WTC11 (cell line): ENCODE data around the gene CIC. TPM values are rescaled to one million over a fixed set of nuclear protein-coding genes. Genes with fewer than 3 reads are reported as not detected.

Experiments
- ATAC-seq: fragments of 200-7000 bp; cut with Tn5 transposase; 2 replicates; pipeline ENCODE4 v1.10.0; 2021; ENCODE audit warnings: mild to moderate bottlenecking, moderate library complexity
- CTCF ChIA-PET: fragments of 300-600 bp; sonication (Branson Sonifier 250); formaldehyde crosslinking; loops from one replicate; lab custom pipeline; 2021; ENCODE audit warnings: antibody characterized with exemption; lab: Charles Lee
- POLR2A ChIA-PET: fragments of 350-600 bp; sonication (Branson Sonifier 250); formaldehyde crosslinking; loops from one replicate; lab custom pipeline; 2021; ENCODE audit warnings: antibody characterized with exemption; lab: Charles Lee
- DNase-seq: peaks from one replicate; pipeline ENCODE4 v3.0.0; 2021; ENCODE audit warnings: low spot score
- H3K27ac Mint-ChIP-seq: 2 replicates; pipeline ENCODE4 v1.8.0; 2021; ENCODE audit warnings: mixed read lengths
- H3K27me3 Mint-ChIP-seq: 2 replicates; pipeline ENCODE4 v1.8.0; 2021; ENCODE audit warnings: low read depth, mild to moderate bottlenecking, moderate library complexity, mixed read lengths
- H3K36me3 Mint-ChIP-seq: 2 replicates; pipeline ENCODE4 v1.8.0; 2021; ENCODE audit warnings: mixed read lengths
- H3K4me1 Mint-ChIP-seq: 2 replicates; pipeline ENCODE4 v1.8.0; 2022; ENCODE audit warnings: mixed read lengths
- H3K4me3 Mint-ChIP-seq: 2 replicates; pipeline ENCODE4 v1.8.0; 2021; ENCODE audit warnings: mild to moderate bottlenecking, moderate library complexity, mixed read lengths
- H3K9me3 Mint-ChIP-seq: 2 replicates; pipeline ENCODE4 v1.8.0; 2021; ENCODE audit warnings: mixed read lengths
- EMX1 ChIP-seq: fragments of 250-450 bp; sonication (Bioruptor Pico); IDR thresholded peaks from 2 replicates; pipeline ENCODE4 v1.8.0; 2021; ENCODE audit warnings: mild to moderate bottlenecking
- GTF2I ChIP-seq: fragments of 250-450 bp; sonication (Bioruptor Pico); conservative IDR thresholded peaks from 2 replicates; pipeline ENCODE4 v1.4.0; 2021; ENCODE audit warnings: mild to moderate bottlenecking
- MYBL2 ChIP-seq: sonication (generic); formaldehyde crosslinking; IDR thresholded peaks from 2 replicates; pipeline ENCODE4 v1.8.1; 2023; ENCODE audit warnings: mild to moderate bottlenecking, moderate library complexity, missing genetic modification reagents
- NR1H2 ChIP-seq: sonication (generic); formaldehyde crosslinking; IDR thresholded peaks from 2 replicates; pipeline ENCODE4 v1.9.0; 2021; ENCODE audit warnings: mild to moderate bottlenecking, moderate library complexity, missing genetic modification reagents
- OVOL2 ChIP-seq: fragments of 250-450 bp; sonication (Bioruptor Pico); IDR thresholded peaks from 2 replicates; pipeline ENCODE4 v1.9.0; 2021; ENCODE audit warnings: mild to moderate bottlenecking, borderline replicate concordance
- SMAD3 ChIP-seq: sonication (generic); formaldehyde crosslinking; IDR thresholded peaks from 2 replicates; pipeline ENCODE4 v1.8.0; 2022; ENCODE audit warnings: missing genetic modification reagents, mild to moderate bottlenecking, borderline replicate concordance
- ZNF219 ChIP-seq: sonication (generic); formaldehyde crosslinking; IDR thresholded peaks from 2 replicates; pipeline ENCODE4 v1.8.0; 2023; ENCODE audit warnings: missing genetic modification reagents, mild to moderate bottlenecking, borderline replicate concordance
- ZNF232 ChIP-seq: sonication (generic); formaldehyde crosslinking; IDR thresholded peaks from 2 replicates; pipeline ENCODE4 v1.8.0; 2022; ENCODE audit warnings: mild to moderate bottlenecking, missing genetic modification reagents
- ZNF671 ChIP-seq: fragments of 250-450 bp; sonication (Bioruptor Pico); IDR thresholded peaks from 2 replicates; pipeline ENCODE4 v1.8.0; 2021; ENCODE audit warnings: mild to moderate bottlenecking
- total RNA-seq: library from RNA; stranded (reverse); gene quantifications from 3 replicates; pipeline ENCODE4 v1.2.3, GENCODE V29; 2021
- TF ChIP-seq, protein P1 (sequence below): sonication (generic); formaldehyde crosslinking; IDR thresholded peaks from 2 replicates; pipeline ENCODE4 v1.8.1; 2022; ENCODE audit warnings: mild to moderate bottlenecking, missing genetic modification reagents, moderate library complexity, borderline replicate concordance
- TF ChIP-seq, protein P2 (sequence below): sonication (generic); formaldehyde crosslinking; IDR thresholded peaks from 2 replicates; pipeline ENCODE4 v1.8.0; 2023; ENCODE audit warnings: missing genetic modification reagents
- TF ChIP-seq, protein P3 (sequence below): sonication (generic); formaldehyde crosslinking; conservative IDR thresholded peaks from 2 replicates; pipeline ENCODE4 v1.8.1; 2022; ENCODE audit warnings: mild to moderate bottlenecking, missing genetic modification reagents
- TF ChIP-seq, protein P4 (sequence below): sonication (generic); formaldehyde crosslinking; IDR thresholded peaks from 2 replicates; pipeline ENCODE4 v1.8.0; 2022; ENCODE audit warnings: missing genetic modification reagents
- TF ChIP-seq, protein P5 (sequence below): sonication (generic); formaldehyde crosslinking; IDR thresholded peaks from 2 replicates; pipeline ENCODE4 v1.8.1; 2022; ENCODE audit warnings: mild to moderate bottlenecking, moderate library complexity, missing genetic modification reagents
- TF ChIP-seq, protein P6 (sequence below): sonication (generic); formaldehyde crosslinking; IDR thresholded peaks from 2 replicates; pipeline ENCODE4 v1.8.1; 2022; ENCODE audit warnings: missing genetic modification reagents, borderline replicate concordance
- TF ChIP-seq, protein P7 (sequence below): sonication (generic); formaldehyde crosslinking; IDR thresholded peaks from 2 replicates; pipeline ENCODE4 v1.8.1; 2023; ENCODE audit warnings: mild to moderate bottlenecking, missing genetic modification reagents
- TF ChIP-seq, protein P8 (sequence below): sonication (generic); formaldehyde crosslinking; IDR thresholded peaks from 2 replicates; pipeline ENCODE4 v1.8.1; 2023; ENCODE audit warnings: mild to moderate bottlenecking, missing genetic modification reagents, moderate library complexity

CIC gene
- total RNA-seq, 1 experiment from 2014 or later = 55.8 TPM

DNA sequence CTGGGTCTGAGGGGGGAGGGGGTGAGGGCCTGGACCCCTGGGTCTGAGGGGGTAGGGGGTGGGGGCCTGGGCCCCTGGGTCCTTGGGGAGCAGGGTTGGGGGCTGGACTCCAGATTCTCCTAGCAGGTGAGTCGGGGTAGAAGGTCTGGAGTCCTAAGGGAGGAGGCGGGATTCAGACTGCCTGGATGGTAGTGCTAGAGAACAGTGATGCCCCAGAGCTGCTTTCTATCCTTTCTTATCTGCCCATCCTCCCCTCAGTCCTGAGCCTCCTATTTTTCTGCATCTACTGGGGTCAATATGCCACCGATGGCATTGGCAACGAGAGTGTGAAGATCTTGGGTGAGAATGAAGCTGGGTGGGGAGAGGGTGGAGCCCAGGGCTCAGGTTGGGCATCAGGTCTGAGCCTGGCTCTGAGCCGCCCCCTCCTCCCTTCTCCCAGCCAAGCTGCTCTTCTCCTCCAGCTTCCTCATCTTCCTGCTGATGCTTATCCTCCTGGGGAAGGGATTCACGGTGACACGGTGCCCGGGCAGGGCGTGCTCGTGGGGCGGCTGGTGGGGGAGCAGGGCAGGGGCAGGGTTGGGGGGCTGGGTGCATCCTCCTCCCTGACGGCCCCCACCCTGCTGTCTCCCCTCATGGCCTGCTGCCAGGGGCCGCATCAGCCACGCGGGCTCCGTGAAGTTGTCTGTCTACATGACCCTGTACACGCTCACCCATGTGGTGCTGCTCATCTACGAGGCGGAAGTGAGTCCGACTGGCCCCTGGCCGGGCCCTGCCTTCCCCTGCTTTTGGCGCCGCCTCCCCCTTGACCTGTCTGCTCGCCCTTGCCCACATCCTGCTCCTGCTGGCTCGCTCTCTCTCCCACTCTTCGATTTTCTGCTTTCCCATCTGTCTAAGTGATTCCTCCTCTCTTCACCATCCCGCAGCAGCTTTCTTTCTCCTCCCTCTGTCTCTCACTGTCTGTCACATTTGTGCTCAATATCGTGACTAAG is 47.5 kb downstream of the CIC start (continued):
- TF ChIP-seq GTF2I (CRISPR knock-in tag) (no peak), NR1H2 (no peak), ZNF219 (CRISPR knock-in tag) (no peak), ZNF232 (CRISPR knock-in tag) (no peak)
- TF ChIP-seq, protein P1, sequence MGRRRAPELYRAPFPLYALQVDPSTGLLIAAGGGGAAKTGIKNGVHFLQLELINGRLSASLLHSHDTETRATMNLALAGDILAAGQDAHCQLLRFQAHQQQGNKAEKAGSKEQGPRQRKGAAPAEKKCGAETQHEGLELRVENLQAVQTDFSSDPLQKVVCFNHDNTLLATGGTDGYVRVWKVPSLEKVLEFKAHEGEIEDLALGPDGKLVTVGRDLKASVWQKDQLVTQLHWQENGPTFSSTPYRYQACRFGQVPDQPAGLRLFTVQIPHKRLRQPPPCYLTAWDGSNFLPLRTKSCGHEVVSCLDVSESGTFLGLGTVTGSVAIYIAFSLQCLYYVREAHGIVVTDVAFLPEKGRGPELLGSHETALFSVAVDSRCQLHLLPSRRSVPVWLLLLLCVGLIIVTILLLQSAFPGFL (CRISPR knock-in tag) = no peak
- TF ChIP-seq, protein P2, sequence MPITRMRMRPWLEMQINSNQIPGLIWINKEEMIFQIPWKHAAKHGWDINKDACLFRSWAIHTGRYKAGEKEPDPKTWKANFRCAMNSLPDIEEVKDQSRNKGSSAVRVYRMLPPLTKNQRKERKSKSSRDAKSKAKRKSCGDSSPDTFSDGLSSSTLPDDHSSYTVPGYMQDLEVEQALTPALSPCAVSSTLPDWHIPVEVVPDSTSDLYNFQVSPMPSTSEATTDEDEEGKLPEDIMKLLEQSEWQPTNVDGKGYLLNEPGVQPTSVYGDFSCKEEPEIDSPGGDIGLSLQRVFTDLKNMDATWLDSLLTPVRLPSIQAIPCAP (CRISPR knock-in tag) = no peak
- TF ChIP-seq, protein P3, sequence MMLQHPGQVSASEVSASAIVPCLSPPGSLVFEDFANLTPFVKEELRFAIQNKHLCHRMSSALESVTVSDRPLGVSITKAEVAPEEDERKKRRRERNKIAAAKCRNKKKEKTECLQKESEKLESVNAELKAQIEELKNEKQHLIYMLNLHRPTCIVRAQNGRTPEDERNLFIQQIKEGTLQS (CRISPR knock-in tag) = no peak
- TF ChIP-seq, all 79 proteins: peak for 0

DNA sequence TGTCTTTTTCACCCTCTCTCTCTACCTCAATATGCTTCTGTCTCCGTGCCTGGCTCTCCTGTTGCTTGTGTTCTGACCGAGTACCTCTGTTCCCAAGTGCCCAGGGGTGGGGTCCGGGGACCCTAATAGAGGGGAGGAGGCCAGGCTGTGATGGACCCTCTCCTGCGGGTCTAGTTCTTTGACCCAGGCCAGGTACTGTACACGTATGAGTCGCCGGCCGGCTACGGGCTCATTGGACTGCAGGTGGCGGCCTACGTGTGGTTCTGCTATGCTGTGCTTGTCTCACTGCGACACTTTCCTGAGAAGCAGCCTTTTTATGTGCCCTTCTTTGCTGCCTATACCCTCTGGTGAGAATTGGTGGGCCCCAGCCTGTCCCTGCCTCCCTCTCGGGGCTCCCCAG is 48.5 kb downstream of the CIC start:
- ChIA-PET CTCF (interaction anchor here (1.3 kb wide), 1 partner anchor 209 kb away, joined by 3 read pairs; no protein-coding TSS in a partner anchor), POLR2A (no interaction called here)
- no peak overlapping the region for H3K4me3 Mint-ChIP-seq
- H3K27ac Mint-ChIP-seq = no peak overlapping the region
- TF ChIP-seq EMX1 (CRISPR knock-in tag) (no peak), SMAD3 (CRISPR knock-in tag) (no peak), OVOL2 (CRISPR knock-in tag) (no peak), MYBL2 (CRISPR knock-in tag) (no peak), ZNF671 (CRISPR knock-in tag) (no peak)
- TF ChIP-seq, protein P4, sequence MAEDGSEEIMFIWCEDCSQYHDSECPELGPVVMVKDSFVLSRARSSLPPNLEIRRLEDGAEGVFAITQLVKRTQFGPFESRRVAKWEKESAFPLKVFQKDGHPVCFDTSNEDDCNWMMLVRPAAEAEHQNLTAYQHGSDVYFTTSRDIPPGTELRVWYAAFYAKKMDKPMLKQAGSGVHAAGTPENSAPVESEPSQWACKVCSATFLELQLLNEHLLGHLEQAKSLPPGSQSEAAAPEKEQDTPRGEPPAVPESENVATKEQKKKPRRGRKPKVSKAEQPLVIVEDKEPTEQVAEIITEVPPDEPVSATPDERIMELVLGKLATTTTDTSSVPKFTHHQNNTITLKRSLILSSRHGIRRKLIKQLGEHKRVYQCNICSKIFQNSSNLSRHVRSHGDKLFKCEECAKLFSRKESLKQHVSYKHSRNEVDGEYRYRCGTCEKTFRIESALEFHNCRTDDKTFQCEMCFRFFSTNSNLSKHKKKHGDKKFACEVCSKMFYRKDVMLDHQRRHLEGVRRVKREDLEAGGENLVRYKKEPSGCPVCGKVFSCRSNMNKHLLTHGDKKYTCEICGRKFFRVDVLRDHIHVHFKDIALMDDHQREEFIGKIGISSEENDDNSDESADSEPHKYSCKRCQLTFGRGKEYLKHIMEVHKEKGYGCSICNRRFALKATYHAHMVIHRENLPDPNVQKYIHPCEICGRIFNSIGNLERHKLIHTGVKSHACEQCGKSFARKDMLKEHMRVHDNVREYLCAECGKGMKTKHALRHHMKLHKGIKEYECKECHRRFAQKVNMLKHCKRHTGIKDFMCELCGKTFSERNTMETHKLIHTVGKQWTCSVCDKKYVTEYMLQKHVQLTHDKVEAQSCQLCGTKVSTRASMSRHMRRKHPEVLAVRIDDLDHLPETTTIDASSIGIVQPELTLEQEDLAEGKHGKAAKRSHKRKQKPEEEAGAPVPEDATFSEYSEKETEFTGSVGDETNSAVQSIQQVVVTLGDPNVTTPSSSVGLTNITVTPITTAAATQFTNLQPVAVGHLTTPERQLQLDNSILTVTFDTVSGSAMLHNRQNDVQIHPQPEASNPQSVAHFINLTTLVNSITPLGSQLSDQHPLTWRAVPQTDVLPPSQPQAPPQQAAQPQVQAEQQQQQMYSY (CRISPR knock-in tag) = no peak
- TF ChIP-seq, protein P5, sequence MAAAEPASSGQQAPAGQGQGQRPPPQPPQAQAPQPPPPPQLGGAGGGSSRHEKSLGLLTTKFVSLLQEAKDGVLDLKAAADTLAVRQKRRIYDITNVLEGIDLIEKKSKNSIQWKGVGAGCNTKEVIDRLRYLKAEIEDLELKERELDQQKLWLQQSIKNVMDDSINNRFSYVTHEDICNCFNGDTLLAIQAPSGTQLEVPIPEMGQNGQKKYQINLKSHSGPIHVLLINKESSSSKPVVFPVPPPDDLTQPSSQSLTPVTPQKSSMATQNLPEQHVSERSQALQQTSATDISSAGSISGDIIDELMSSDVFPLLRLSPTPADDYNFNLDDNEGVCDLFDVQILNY (CRISPR knock-in tag) = no peak
- TF ChIP-seq, protein P6, sequence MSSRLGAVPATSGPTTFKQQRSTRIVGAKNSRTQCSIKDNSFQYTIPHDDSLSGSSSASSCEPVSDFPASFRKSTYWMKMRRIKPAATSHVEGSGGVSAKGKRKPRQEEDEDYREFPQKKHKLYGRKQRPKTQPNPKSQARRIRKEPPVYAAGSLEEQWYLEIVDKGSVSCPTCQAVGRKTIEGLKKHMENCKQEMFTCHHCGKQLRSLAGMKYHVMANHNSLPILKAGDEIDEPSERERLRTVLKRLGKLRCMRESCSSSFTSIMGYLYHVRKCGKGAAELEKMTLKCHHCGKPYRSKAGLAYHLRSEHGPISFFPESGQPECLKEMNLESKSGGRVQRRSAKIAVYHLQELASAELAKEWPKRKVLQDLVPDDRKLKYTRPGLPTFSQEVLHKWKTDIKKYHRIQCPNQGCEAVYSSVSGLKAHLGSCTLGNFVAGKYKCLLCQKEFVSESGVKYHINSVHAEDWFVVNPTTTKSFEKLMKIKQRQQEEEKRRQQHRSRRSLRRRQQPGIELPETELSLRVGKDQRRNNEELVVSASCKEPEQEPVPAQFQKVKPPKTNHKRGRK (CRISPR knock-in tag) = no peak
- TF ChIP-seq, protein P7, sequence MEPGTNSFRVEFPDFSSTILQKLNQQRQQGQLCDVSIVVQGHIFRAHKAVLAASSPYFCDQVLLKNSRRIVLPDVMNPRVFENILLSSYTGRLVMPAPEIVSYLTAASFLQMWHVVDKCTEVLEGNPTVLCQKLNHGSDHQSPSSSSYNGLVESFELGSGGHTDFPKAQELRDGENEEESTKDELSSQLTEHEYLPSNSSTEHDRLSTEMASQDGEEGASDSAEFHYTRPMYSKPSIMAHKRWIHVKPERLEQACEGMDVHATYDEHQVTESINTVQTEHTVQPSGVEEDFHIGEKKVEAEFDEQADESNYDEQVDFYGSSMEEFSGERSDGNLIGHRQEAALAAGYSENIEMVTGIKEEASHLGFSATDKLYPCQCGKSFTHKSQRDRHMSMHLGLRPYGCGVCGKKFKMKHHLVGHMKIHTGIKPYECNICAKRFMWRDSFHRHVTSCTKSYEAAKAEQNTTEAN = no peak
- TF ChIP-seq, protein P8, sequence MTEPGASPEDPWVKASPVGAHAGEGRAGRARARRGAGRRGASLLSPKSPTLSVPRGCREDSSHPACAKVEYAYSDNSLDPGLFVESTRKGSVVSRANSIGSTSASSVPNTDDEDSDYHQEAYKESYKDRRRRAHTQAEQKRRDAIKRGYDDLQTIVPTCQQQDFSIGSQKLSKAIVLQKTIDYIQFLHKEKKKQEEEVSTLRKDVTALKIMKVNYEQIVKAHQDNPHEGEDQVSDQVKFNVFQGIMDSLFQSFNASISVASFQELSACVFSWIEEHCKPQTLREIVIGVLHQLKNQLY = no peak
- peaks cover 14% of the 10 kb centered on the region for H3K4me1 Mint-ChIP-seq
- no peak for ATAC-seq
- H3K27me3 Mint-ChIP-seq = peaks cover 48% of the 10 kb centered on the region
- no peaks in the 10 kb centered on the region for H3K9me3 Mint-ChIP-seq
- no peak for DNase-seq
- H3K36me3 Mint-ChIP-seq = no peaks in the 10 kb centered on the region
